Tibial nerve (tissue), 4 donors: ENCODE results near the gene PLGRKT. TPM values are rescaled to one million over a fixed set of nuclear protein-coding genes. Genes with fewer than 3 reads are reported as not detected.

Source experiments
- DNase-seq, 2 donors: peaks; one replicate each; pipeline ENCODE4 v3.0.0-alpha.2; 2019; ENCODE audit warnings: low spot score in 2 of 2
- H3K27ac ChIP-seq, 4 donors: fragments of 200-600 bp; sonication (generic) in 3 of 4; one replicate each; pipeline ENCODE4 v1.5.1; 2017 to 2019; ENCODE audit warnings: mild to moderate bottlenecking in 1 of 4
- H3K27me3 ChIP-seq, 2 donors: fragments of 200-600 bp; sonication (generic) in 1 of 2; one replicate each; pipeline versions ENCODE4 v1.5.1 to v1.6.0; 2017 to 2019
- H3K36me3 ChIP-seq, 3 donors: fragments of 200-600 bp; sonication (generic); one replicate each; pipeline ENCODE4 v1.5.1; 2018 to 2019
- H3K4me1 ChIP-seq, 4 donors: fragments of 200-600 bp; sonication (generic) in 3 of 4; one replicate each; pipeline ENCODE4 v1.5.1; 2017 to 2019
- H3K4me3 ChIP-seq, 4 donors: fragments of 200-600 bp; sonication (generic) in 3 of 4; one replicate each; pipeline ENCODE4 v1.5.1; 2017 to 2019; ENCODE audit warnings: mild to moderate bottlenecking in 1 of 4, moderate library complexity in 1 of 4
- H3K9me3 ChIP-seq, 4 donors: fragments of 200-600 bp; sonication (generic) in 3 of 4; one replicate each; pipeline ENCODE4 v1.5.1; 2017 to 2019
- CTCF ChIP-seq, 5 experiments: fragments of 200-600 bp in 3 of 5; fragments of 450-650 bp in 2 of 5; sonication (generic) in 3 of 5; IDR thresholded peaks; one replicate each; pipeline ENCODE4 v1.5.1; 2016 to 2019; ENCODE audit warnings: antibody characterized with exemption in 5 of 5, mild to moderate bottlenecking in 3 of 5, moderate library complexity in 2 of 5
- EP300 ChIP-seq, 2 donors: sonication (generic); formaldehyde crosslinking; IDR thresholded peaks; one replicate each; pipeline ENCODE4 v1.6.1; 2017; ENCODE audit warnings: antibody characterized with exemption in 2 of 2, mild to moderate bottlenecking in 1 of 2
- POLR2A ChIP-seq, 2 donors: fragments of 450-650 bp; IDR thresholded peaks; one replicate each; pipeline ENCODE4 v1.6.1; 2017; ENCODE audit warnings: antibody characterized with exemption in 2 of 2, mild to moderate bottlenecking in 2 of 2, moderate library complexity in 2 of 2
- WGBS, 2 donors: methylation state at CpG; one replicate each; pipeline ENCODE4 v1.1.5; 2018; 5-methylcytosine and 5-hydroxymethylcytosine counted together
- total RNA-seq, 4 donors: library from RNA; depleted of rRNA; stranded (reverse); fragments of >200 nt; gene quantifications; one replicate each; pipeline ENCODE4 v1.1.0, GENCODE V29; 2016

PLGRKT gene
- total RNA-seq, 4 donors from 2014 or later: 8.4 to 12.0 (median 9.3) TPM

- Histone ChIP-seq H3K27me3 (no peaks in the 10 kb centered on the region), H3K27ac (no peak overlapping the region), H3K36me3 (no peaks in the 10 kb centered on the region), H3K9me3 (no peaks in the 10 kb centered on the region), H3K4me1 (peaks cover 0 to 23% (median 16%) of the 10 kb centered on the region in 4 donors), H3K4me3 (no peak overlapping the region)
- WGBS, 2 donors: 84 to 91% methylated on average over 1 of the region's 1 CpG
- TF ChIP-seq EP300 (IDR thresholded peaks at IDR 0.05) (no peak), POLR2A (IDR thresholded peaks at IDR 0.05) (no peak), CTCF (IDR thresholded peaks at IDR 0.05) (no peak)
- DNase-seq: no peak
Observed at GRCh38 chr9:5452286-5452609, 14.5 kb upstream of the PLGRKT start.

GRCh38 chr9:5450359-5451091 is 12.8 kb upstream of the PLGRKT start, which contains the start of gene CD274:
CD274 (plus strand) TSS chr9:5450542; CDS start chr9:5456114, 5,572 bp downstream.
- Histone ChIP-seq H3K4me3 (peak within 1 kb of the TSS; percentile 55 to 72 (median 58)), H3K27ac (peak within 1 kb of the TSS; percentile 83 to 89 (median 88)), H3K27me3 (no peaks in the 10 kb centered on the region), H3K4me1 (peaks cover 0 to 23% (median 16%) of the 10 kb centered on the region in 4 donors), H3K9me3 (no peaks in the 10 kb centered on the region), H3K36me3 (no peaks in the 10 kb centered on the region)
- peak in 1 of 2 donors; percentile 28 for TF ChIP-seq POLR2A (IDR thresholded peaks at IDR 0.05)
- TF ChIP-seq EP300 (IDR thresholded peaks at IDR 0.05): peak in 1 of 2 donors; percentile 83
- peak; percentile 53 to 80 (median 66) for TF ChIP-seq CTCF (IDR thresholded peaks at IDR 0.05)
- WGBS, 2 donors: 4% methylated on average over 33 to 36 of the region's 36 CpGs
- DNase-seq: peak; percentile 61 to 64

DNA sequence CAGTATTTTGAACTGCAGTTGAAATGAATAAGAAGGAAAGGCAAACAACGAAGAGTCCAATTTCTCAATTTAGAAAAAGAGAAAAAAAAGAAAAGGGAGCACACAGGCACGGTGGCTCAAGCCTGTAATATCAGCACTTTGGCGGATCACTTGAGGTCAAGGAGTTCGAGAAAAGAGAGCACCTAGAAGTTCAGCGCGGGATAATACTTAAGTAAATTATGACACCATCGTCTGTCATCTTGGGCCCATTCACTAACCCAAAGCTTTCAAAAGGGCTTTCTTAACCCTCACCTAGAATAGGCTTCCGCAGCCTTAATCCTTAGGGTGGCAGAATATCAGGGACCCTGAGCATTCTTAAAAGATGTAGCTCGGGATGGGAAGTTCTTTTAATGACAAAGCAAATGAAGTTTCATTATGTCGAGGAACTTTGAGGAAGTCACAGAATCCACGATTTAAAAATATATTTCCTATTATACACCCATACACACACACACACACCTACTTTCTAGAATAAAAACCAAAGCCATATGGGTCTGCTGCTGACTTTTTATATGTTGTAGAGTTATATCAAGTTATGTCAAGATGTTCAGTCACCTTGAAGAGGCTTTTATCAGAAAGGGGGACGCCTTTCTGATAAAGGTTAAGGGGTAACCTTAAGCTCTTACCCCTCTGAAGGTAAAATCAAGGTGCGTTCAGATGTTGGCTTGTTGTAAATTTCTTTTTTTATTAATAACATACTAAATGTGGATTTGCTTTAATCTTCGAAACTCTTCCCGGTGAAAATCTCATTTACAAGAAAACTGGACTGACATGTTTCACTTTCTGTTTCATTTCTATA is 12.0 kb upstream of the PLGRKT start:
- Histone ChIP-seq H3K4me3 (peak overlapping the region; percentile 55 to 72 (median 58)), H3K4me1 (peaks cover 0 to 23% (median 16%) of the 10 kb centered on the region in 4 donors), H3K27me3 (no peaks in the 10 kb centered on the region), H3K9me3 (no peaks in the 10 kb centered on the region), H3K36me3 (no peaks in the 10 kb centered on the region), H3K27ac (peak overlapping the region; percentile 83 to 89 (median 88))
- 51 to 52% methylated on average over 15 of the region's 15 CpGs for WGBS, 2 donors
- TF ChIP-seq CTCF (IDR thresholded peaks at IDR 0.05): no peak
- TF ChIP-seq EP300 (IDR thresholded peaks at IDR 0.05): no peak
- TF ChIP-seq POLR2A (IDR thresholded peaks at IDR 0.05): no peak
- DNase-seq: no peak

DNA sequence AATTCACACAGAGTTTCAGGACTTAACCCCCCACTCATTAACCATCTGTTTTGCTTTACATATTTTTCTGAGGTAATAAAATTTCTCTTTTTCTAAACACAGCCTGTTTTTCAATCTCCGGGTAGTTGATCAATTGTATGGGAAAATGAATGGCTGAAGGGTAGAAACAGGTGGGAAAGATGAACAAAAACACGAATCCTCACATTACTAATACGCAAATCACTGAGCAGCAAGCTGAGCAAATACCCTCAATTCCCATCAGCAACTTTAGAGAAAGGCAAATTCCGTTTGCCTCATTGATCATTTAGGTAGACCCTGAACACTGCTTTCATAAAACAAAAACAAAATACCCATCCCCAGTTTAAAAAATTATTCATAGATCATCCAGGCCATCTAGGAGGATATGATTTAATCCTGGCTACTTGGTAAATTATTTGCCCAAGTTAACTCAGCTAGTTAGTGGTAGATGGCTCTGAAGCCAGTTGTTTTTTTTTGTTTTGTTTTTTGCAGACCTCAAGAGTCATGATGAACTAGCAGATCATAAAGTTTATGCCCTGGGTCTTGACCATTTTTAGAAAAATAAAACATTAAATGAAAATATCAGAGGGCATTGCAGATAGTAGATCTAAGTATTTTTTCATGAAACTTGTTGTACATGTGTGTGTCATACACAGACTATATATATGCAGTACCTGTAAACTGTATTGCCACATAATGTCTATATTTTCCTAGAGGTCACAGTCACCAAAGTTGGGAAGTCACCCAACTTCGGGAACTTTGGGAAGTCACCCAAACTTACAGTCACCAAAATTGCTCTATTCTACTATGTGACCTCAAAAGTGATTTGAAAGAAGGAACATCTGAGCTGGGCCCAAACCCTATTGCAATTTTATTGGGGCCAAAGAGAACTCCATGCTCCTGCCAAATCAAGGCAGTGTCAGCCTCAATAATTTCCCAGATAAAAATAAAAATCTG is 11.0 kb upstream of the PLGRKT start:
- WGBS, 2 donors: 87 to 89% methylated on average over 5 of the region's 5 CpGs
- Histone ChIP-seq H3K4me1 (peaks cover 0 to 22% (median 16%) of the 10 kb centered on the region in 4 donors), H3K9me3 (no peaks in the 10 kb centered on the region), H3K27me3 (no peaks in the 10 kb centered on the region), H3K27ac (peak overlapping the region in 1 of 4 donors; percentile 88), H3K4me3 (no peak overlapping the region), H3K36me3 (no peaks in the 10 kb centered on the region)
- no peak for DNase-seq
- TF ChIP-seq CTCF (IDR thresholded peaks at IDR 0.05): no peak
- no peak for TF ChIP-seq POLR2A (IDR thresholded peaks at IDR 0.05)
- TF ChIP-seq EP300 (IDR thresholded peaks at IDR 0.05): no peak
